ENCODE results near the gene TDRD10.

- TF ChIP-seq, protein P1, sequence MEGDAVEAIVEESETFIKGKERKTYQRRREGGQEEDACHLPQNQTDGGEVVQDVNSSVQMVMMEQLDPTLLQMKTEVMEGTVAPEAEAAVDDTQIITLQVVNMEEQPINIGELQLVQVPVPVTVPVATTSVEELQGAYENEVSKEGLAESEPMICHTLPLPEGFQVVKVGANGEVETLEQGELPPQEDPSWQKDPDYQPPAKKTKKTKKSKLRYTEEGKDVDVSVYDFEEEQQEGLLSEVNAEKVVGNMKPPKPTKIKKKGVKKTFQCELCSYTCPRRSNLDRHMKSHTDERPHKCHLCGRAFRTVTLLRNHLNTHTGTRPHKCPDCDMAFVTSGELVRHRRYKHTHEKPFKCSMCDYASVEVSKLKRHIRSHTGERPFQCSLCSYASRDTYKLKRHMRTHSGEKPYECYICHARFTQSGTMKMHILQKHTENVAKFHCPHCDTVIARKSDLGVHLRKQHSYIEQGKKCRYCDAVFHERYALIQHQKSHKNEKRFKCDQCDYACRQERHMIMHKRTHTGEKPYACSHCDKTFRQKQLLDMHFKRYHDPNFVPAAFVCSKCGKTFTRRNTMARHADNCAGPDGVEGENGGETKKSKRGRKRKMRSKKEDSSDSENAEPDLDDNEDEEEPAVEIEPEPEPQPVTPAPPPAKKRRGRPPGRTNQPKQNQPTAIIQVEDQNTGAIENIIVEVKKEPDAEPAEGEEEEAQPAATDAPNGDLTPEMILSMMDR (conservative IDR thresholded peaks at IDR 0.05; ENCODE audit: low read depth, low read length) = no peak
- no peak for TF ChIP-seq EZH2 (IDR thresholded peaks at IDR 0.05; ENCODE audit: borderline replicate concordance, low read depth, low read length, poor library complexity, severe bottlenecking)
Measured at GRCh38 chr1:154584267-154584994, 82.4 kb downstream of the TDRD10 start.

All from A673 (cell line).